Coronary artery (tissue), 2 donors: Measurements from ENCODE around the gene SETD3.

Experiments
- DNase-seq: peaks from one replicate; pipeline ENCODE4 v3.0.0-alpha.2; 2017; ENCODE audit warnings: low spot score
- H3K27ac ChIP-seq, 2 donors: fragments of 200-600 bp; sonication (generic); one replicate each; pipeline ENCODE4 v1.5.1; 2016 to 2019
- H3K4me3 ChIP-seq: fragments of 200-600 bp; sonication (generic); 2 replicates; pipeline ENCODE4 v1.5.1; 2016; ENCODE audit warnings: mild to moderate bottlenecking, moderate library complexity
- TF ChIP-seq, protein P1 (sequence below): fragments of 200-600 bp; sonication (generic); IDR thresholded peaks from one replicate; pipeline ENCODE4 v1.5.1; 2019; ENCODE audit warnings: antibody characterized with exemption

Gene SETD3

DNA sequence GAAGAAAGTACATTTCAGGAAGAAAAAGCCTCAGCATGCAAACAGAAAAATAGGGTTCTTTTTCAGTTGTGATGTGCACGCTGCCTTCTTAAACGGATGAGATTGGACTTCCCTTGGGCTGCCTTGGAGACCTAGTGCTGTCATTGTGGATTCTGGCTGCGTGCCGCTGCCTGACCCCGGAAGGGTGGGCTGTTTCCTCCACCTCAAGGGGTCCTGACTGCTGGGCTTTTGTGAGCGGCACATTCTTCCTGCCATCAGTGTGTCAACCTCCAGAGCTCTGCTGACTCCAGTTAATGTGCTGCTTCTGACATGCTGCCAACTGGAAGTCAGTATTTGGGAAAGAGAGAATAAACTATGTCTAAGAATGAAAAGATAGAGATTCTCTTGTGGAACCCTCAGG, 25.6 kb upstream of the SETD3 start:
- DNase-seq = no peak
- no peak overlapping the region for H3K27ac ChIP-seq
- TF ChIP-seq, protein P1, sequence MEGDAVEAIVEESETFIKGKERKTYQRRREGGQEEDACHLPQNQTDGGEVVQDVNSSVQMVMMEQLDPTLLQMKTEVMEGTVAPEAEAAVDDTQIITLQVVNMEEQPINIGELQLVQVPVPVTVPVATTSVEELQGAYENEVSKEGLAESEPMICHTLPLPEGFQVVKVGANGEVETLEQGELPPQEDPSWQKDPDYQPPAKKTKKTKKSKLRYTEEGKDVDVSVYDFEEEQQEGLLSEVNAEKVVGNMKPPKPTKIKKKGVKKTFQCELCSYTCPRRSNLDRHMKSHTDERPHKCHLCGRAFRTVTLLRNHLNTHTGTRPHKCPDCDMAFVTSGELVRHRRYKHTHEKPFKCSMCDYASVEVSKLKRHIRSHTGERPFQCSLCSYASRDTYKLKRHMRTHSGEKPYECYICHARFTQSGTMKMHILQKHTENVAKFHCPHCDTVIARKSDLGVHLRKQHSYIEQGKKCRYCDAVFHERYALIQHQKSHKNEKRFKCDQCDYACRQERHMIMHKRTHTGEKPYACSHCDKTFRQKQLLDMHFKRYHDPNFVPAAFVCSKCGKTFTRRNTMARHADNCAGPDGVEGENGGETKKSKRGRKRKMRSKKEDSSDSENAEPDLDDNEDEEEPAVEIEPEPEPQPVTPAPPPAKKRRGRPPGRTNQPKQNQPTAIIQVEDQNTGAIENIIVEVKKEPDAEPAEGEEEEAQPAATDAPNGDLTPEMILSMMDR = no peak
- no peak overlapping the region for H3K4me3 ChIP-seq

DNA sequence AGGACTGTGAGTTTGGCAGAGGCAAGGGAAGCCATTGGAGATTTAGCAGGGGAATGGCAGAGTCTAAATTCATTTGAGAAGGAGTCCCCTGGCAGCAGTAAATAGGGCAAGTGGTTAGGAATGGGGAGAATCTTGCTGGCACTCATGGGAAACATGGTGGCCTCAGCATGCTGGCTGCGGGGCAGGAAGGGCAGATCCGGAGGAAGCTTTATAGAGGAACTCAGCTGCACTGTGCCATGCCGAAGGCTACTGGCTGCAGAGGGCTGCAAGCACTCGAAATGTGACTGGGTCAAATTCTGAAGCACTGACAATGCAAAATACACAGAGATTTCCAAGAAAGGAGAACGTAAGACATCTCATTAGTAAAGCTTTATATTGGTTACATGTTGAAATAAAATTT, 24.4 kb upstream of the SETD3 start:
- H3K27ac ChIP-seq = no peak overlapping the region
- H3K4me3 ChIP-seq = no peak overlapping the region
- DNase-seq = no peak
- TF ChIP-seq, protein P1 = no peak

DNA sequence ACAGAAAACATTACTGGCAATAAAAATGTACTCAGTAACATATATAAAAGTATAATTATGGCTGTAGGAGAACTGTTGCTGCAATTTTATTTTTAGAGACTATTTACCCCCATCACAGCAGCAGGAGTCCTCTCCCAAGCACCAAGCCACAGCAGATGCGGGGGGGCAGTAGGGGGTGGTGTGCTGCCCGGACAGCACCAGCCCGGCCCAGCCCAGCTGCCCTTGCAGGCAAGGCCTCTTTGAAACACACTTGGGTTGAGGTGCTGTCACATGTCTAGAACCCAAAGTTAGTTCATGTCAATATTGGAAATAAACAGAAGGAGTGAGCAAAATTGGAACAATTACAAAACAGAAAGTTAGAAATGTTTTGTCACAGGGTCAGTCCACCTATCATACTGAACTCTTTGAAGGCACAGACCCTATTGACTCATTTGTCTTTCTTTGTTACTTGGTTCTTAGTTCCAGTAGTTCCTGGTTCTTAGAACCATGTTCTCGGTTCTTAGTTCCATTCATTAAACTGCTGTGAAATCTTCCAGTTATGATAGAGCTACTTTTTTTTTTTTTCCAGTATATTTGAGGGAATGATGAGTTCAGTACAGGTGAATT, 23.3 kb upstream of the SETD3 start:
- no peak overlapping the region for H3K27ac ChIP-seq
- TF ChIP-seq, protein P1 = no peak
- H3K4me3 ChIP-seq = no peak overlapping the region
- no peak for DNase-seq

DNA sequence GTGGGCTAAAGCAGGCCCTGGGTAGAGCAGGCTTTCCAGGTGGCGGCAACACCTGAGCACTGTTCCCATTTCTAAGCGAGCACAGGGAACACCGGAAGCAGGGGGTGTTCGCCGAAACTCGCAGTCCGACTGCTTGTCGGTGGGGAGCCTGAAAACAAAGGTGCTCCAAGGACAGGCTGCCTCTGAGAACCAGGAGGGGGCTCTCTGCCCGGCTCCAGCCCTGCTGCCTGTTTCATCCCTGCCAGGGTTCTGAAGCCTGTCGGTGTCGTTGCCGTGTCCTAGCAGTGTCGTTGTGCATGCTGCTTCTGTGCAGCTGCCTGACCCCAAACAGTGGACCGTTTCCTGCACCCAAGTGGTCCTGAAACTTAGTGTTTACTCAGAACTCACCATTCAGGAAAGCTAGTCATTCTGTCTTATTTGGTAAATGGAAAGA, 22.3 kb upstream of the SETD3 start:
- TF ChIP-seq, protein P1 = no peak
- no peak for DNase-seq
- Histone ChIP-seq H3K27ac (no peak overlapping the region), H3K4me3 (no peak overlapping the region)

DNA sequence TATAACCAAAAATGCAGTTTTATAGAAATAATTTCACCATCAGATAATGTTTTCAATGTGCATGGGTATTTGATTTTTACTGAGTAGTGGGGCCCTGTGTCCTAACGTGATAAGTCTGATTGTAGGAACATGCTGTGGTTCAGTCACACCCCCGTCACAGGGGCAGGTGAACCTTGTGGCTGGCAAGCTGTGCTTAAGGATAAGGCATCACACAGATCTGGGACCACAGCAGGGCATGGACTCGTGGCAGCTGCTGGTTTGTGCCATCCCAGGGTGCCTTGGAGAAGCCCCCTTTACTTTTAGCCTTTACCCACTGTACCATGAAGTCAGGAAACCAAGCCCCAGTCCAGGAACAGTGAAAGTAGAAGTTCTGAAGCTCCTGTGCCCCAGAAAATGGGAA, 17.2 kb upstream of the SETD3 start:
- TF ChIP-seq, protein P1 = no peak
- Histone ChIP-seq H3K27ac (no peak overlapping the region), H3K4me3 (no peak overlapping the region)
- no peak for DNase-seq

DNA sequence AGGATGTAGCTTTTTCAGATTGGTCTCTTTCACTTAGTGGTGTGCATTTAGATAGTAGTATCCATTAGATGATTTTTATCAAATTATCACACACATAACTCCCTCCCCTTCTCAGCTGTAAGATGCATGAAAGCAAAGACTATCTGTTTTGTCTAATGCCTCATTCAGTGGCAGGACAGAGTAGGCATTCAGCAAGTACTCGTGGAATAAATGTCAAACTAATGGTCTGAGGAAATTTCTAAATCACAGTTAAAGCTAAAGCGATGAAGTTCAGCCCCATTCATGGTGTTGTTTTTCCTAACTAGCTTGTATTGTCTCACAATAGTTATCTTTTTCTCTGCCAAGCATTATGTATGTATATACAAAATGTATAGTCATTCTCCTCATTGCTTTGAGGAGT, 16.7 kb upstream of the SETD3 start:
- DNase-seq = no peak
- Histone ChIP-seq H3K27ac (no peak overlapping the region), H3K4me3 (no peak overlapping the region)
- TF ChIP-seq, protein P1 = no peak

DNA sequence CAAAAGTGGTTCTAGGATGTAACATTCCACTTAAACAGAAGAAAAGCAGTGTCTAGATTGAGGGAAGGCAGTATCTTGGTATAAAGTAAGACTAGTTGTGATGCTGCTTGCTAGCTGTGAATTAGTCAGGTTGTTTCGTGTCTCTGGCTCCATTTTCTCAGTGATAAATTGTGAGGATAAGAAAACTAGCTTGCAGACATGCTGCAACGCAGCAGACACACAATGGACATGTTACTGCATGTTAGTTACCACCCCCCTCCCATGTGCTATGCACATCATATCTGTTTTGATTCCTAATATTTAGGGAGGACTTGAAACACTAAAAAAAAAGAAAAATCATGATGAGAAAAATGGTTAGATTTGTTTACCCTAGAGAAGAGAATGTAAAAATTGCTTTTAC, 3.4 kb upstream of the SETD3 start:
- Histone ChIP-seq H3K4me3 (no peak overlapping the region), H3K27ac (no peak overlapping the region)
- DNase-seq = no peak
- TF ChIP-seq, protein P1 = no peak
